HCEC 1CT (cell line): ENCODE results near the gene OR2AG1.
"Not testable (repeated sequence)": the region's sequence is repeated elsewhere in the genome, so short reads cannot be mapped to it uniquely, and the experiment has no call there.

Experiments
- DNase-seq: peaks from one replicate; pipeline ENCODE4 v3.0.0-alpha.2; 2017

OR2AG1 gene

DNA sequence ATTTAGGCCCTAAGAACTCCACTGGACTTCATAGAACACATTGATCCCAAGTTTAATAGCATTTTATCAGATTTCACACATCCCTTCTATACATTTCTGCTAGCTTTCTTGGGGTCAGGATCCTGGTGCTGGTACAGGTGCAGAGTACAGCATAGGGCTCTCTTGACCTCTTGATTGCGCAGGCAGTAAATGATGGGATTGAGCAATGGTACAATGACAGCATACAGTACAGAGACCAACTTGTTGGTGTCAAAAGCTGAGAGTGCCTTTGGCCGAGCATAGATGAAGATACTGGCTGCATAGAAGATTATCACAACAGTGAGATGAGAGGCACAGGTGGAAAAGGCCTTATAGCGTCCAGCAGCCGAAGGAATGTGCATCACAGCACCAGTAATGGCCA is 11.8 kb downstream of the OR2AG1 start:
- DNase-seq: no peak

GRCh38 chr11:6799402-6799801 is 16.6 kb downstream of the OR2AG1 start, which contains the start of gene OR6A2:
TSS of gene OR6A2 (minus strand) at chr11:6799689. CDS start at chr11:6795708, 3,981 bp downstream.
- DNase-seq: peak; percentile 74

- not testable (repeated sequence) for DNase-seq
Observed at GRCh38 chr11:6801075-6801474, 18.3 kb downstream of the OR2AG1 start.

- DNase-seq: peak; percentile 38
Observed at GRCh38 chr11:6812390-6813005, 29.7 kb downstream of the OR2AG1 start.

- no peak for DNase-seq
Observed at GRCh38 chr11:6813656-6814055, 30.8 kb downstream of the OR2AG1 start.

DNA sequence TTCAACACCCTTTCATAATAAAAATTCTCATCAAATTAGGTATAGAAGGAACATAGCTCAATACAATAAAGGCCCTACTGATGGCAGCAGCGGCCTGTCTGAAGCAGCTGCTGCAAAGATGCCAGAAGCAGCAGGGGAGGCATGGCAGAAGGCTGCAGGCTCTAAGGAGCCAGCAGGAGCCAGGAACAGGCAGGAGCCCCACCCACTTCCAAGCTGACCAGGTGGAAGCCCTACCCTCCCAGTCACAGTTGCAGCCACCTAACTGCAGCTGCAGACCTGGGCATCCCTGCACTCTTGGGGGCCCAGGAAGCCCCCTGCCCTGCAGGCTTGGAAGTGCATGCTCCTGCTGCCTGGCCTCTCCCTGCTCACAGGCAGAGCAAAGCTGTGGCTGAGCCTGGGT is 34.9 kb downstream of the OR2AG1 start:
- peak; percentile 9 for DNase-seq

GRCh38 chr11:6818967-6819366 is 36.1 kb downstream of the OR2AG1 start:
- no peak for DNase-seq

GRCh38 chr11:6824136-6824823 is 41.5 kb downstream of the OR2AG1 start:
- no peak for DNase-seq

DNA sequence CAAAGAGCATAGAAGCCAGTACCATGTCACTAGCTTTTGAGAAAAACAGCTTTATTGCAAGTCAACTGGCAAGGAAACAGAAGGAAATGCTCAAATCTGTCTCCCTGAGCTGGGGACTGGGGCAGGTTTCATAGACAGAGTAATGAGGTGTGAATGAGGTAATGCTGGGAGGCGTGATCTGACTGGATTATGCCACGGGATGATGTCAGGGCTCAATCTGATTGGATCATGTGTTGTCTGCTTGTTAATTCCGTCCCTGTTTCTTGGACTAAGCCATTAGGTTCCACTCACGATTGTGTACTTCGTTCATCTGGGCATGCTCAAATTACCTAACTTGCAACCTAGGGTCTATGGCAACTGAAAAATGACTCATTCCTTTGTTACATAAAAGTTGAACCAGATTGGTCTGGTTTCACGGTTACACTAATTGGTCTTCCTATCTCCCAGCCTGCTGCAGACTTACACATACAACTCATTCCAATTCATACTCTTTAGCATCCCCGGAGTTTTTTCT is 42.5 kb downstream of the OR2AG1 start:
- DNase-seq: no peak

DNA sequence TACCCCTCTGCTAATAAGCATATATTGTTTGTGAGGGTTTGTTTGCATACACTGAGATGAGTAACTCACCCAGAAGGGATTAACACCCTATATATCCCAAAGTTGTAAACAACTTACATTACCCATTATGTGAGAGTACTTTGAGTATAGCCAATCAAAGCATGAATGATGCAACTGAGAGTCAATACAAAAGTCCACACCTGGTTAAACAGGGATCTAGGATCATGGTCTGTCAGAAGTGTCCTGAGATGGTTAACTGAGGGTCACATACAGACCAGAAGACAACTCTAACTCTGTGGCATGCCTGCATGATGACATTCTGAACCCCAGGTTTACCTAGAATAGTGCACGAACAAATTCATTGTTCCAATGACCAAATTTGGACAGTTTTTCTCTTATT is 45.3 kb downstream of the OR2AG1 start:
- DNase-seq: no peak

DNA sequence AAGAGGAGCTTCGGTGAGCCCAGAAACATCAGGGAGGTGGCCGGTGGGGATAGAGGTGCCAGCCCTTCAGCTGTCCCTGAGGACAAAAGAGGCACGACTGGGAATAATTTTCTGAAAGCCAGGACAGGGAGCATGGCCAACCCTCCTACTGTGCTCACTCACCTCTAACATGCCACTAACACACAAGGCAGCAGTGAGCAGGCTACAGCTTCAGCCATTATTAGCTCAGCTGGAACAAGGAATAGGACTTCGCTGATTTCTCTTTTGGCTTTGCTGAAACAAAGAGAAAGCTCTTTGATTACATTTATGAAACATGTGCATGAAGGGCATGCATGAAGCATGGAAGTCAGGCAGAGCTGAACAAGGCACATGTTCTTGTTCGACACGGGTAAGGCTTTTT is 50.5 kb downstream of the OR2AG1 start:
- DNase-seq: no peak

GRCh38 chr11:6834021-6834420 is 51.2 kb downstream of the OR2AG1 start:
- no peak for DNase-seq
